ENCODE results near the gene ZNF8. TPM values are rescaled to one million over a fixed set of nuclear protein-coding genes. Genes with fewer than 3 reads are reported as not detected.

Gene ZNF8
- total and polyA plus RNA-seq, 2 of the 4 experiments (the other 2 are of a cell fraction) = 2.1 to 3.9 TPM

GRCh38 chr19:58332697-58333096, 53.9 kb downstream of the ZNF8 start:
- H4K20me1 ChIP-seq (ENCODE audit: insufficient read depth, low read length) = peaks cover 5% of the 10 kb centered on the region; the same call in 1 of the 2 replicates
- no peak overlapping the region for H3K14ac ChIP-seq (replicated peaks; ENCODE audit: low read depth, low read length)
- in situ Hi-C loops (cut with MboI; ENCODE audit: low sequenced_read_pairs) = no loop called here
- H3K23ac ChIP-seq (ENCODE audit: low read depth, low read length) = no peak overlapping the region
- H3K4ac ChIP-seq (ENCODE audit: low read depth, low read length) = no peak overlapping the region
- peaks cover under 1% of the 10 kb centered on the region; the same call in 1 of the 2 replicates for H3K9me3 ChIP-seq (ENCODE audit: control insufficient read depth, insufficient read depth, low read length)
- H2AK9ac ChIP-seq (replicated peaks; ENCODE audit: low read depth, low read length, poor library complexity) = no peak overlapping the region
- H2AK5ac ChIP-seq (ENCODE audit: low read depth, low read length) = no peak overlapping the region
- intact Hi-C loops (cut with micrococcal nuclease) = no loop called here
- H3K79me1 ChIP-seq (ENCODE audit: low read depth in 1 of 2, low read length in 2 of 2) = peaks cover 18 to 48% of the 10 kb centered on the region in 2 experiments
- no peak overlapping the region for H3K9ac ChIP-seq (ENCODE audit: low read depth, low read length)
- H3K9me1 ChIP-seq (ENCODE audit: insufficient read depth, low read length) = peaks cover 16% of the 10 kb centered on the region
- no peak overlapping the region for H2BK20ac ChIP-seq (ENCODE audit: low read depth, low read length)
- no peak overlapping the region for H4K91ac ChIP-seq (ENCODE audit: insufficient read depth, low read depth, low read length)
- no peak overlapping the region for H3K27ac ChIP-seq (ENCODE audit: insufficient read depth, low read length)
- H4K8ac ChIP-seq (ENCODE audit: low read depth in 2 of 2, low read length in 2 of 2) = no peak overlapping the region
- no TSS peak for BruUV-seq (replicated peaks)
- ChIA-PET CTCF (no interaction called here), POLR2A (ENCODE audit: unreplicated experiment) (no interaction called here)
- no CpG with 5 or more reads among the region's 1 CpG for WGBS, 2 experiments (ENCODE audit: extremely low coverage in 2 of 2, insufficient read length in 1 of 2)
- H3K27me3 ChIP-seq (ENCODE audit: control insufficient read depth, insufficient read depth, low read length) = no peaks in the 10 kb centered on the region
- H3K56ac ChIP-seq (ENCODE audit: extremely low read depth, insufficient read depth, low read length) = no peak overlapping the region
- H3K4me1 ChIP-seq (ENCODE audit: control insufficient read depth, insufficient read depth, low read length) = no peaks in the 10 kb centered on the region
- H2BK5ac ChIP-seq (ENCODE audit: low read depth, low read length, poor library complexity, severe bottlenecking) = no peak overlapping the region
- TF ChIP-seq CTCF (conservative IDR thresholded peaks at IDR 0.05; ENCODE audit: low read depth, low read length) (no peak), POLR2A (IDR thresholded peaks at IDR 0.05; ENCODE audit: low read depth, low read length) (no peak), USF2 (IDR thresholded peaks at IDR 0.05; ENCODE audit: low read depth, low read length) (no peak), RAD21 (IDR thresholded peaks at IDR 0.05; ENCODE audit: low read length) (no peak), MXI1 (IDR thresholded peaks at IDR 0.05; ENCODE audit: borderline replicate concordance, low read depth, low read length) (no peak)
- no peak for ATAC-seq (ENCODE audit: low read depth)
- H4K5ac ChIP-seq (ENCODE audit: low read depth, low read length) = no peak overlapping the region
- H2BK15ac ChIP-seq (ENCODE audit: low read depth, low read length) = no peak overlapping the region
- dilution Hi-C loops (cut with HindIII; ENCODE audit: low sequenced_read_pairs, unreplicated experiment) = no loop called here
- H3K4me3 ChIP-seq (ENCODE audit: insufficient read depth, low read depth, low read length) = no peak overlapping the region
- no peak overlapping the region for H2BK120ac ChIP-seq (ENCODE audit: low read depth, low read length)
- no peak for DNase-seq
- H3K4me2 ChIP-seq (ENCODE audit: low read depth, low read length) = no peak overlapping the region
- no peak overlapping the region for H3K18ac ChIP-seq (ENCODE audit: low read depth, low read length)
- H3K36me3 ChIP-seq (ENCODE audit: control insufficient read depth, insufficient read depth, low read length) = peaks cover 19% of the 10 kb centered on the region
- H2AFZ ChIP-seq (replicated peaks; ENCODE audit: low read length, poor library complexity) = no peak overlapping the region
